Effector memory CD4-positive, alpha-beta T cell (primary cell): ENCODE data around the gene SLC4A7.

ENCODE experiments used
- DNase-seq, 3 donors: peaks; one replicate each; pipeline ENCODE4 v3.0.0-alpha.2; 2020
- H3K27ac ChIP-seq: 2 replicates; pipeline ENCODE4 v1.7.0; 2013; ENCODE audit warnings: mild to moderate bottlenecking, low read length, moderate library complexity; ENCODE audit not compliant: insufficient read depth, poor library complexity, severe bottlenecking
- H3K27me3 ChIP-seq: replicated peaks from 2 replicates; pipeline ENCODE4 v1.7.0; 2013; ENCODE audit warnings: mild to moderate bottlenecking, low read length; ENCODE audit not compliant: insufficient read depth, control insufficient read depth, poor library complexity, severe bottlenecking
- H3K36me3 ChIP-seq: 2 replicates; pipeline ENCODE4 v1.7.0; 2013; ENCODE audit warnings: mild to moderate bottlenecking, low read length, moderate library complexity; ENCODE audit not compliant: control insufficient read depth, insufficient read depth
- H3K4me1 ChIP-seq: 2 replicates; pipeline ENCODE4 v1.7.0; 2013; ENCODE audit warnings: low read length, mild to moderate bottlenecking; ENCODE audit not compliant: control insufficient read depth, insufficient read depth, poor library complexity, severe bottlenecking
- H3K4me3 ChIP-seq: 2 replicates; pipeline ENCODE4 v1.7.0; 2013; ENCODE audit warnings: low read length, low read depth, mild to moderate bottlenecking; ENCODE audit not compliant: insufficient read depth, poor library complexity, severe bottlenecking
- H3K9me3 ChIP-seq: 2 replicates; pipeline ENCODE4 v1.7.0; 2013; ENCODE audit warnings: mild to moderate bottlenecking, low read length, moderate library complexity; ENCODE audit not compliant: control insufficient read depth

SLC4A7 gene

GRCh38 chr3:27353221-27353620 is 131.0 kb downstream of the SLC4A7 start:
- Histone ChIP-seq H3K4me3 (no peak overlapping the region), H3K27ac (no peak overlapping the region), H3K27me3 (no peaks in the 10 kb centered on the region), H3K36me3 (no peaks in the 10 kb centered on the region), H3K4me1 (no peaks in the 10 kb centered on the region), H3K9me3 (no peaks in the 10 kb centered on the region)
- DNase-seq, result no peak

- Histone ChIP-seq H3K27me3 (no peaks in the 10 kb centered on the region), H3K4me3 (no peak overlapping the region), H3K36me3 (no peaks in the 10 kb centered on the region), H3K9me3 (no peaks in the 10 kb centered on the region), H3K27ac (no peak overlapping the region), H3K4me1 (no peaks in the 10 kb centered on the region)
- DNase-seq, result no peak
These were observed 132.1 kb downstream of the SLC4A7 start for GRCh38 chr3:27352047-27352446.

- Histone ChIP-seq H3K9me3 (no peaks in the 10 kb centered on the region), H3K27me3 (no peaks in the 10 kb centered on the region), H3K36me3 (no peaks in the 10 kb centered on the region), H3K4me3 (no peak overlapping the region), H3K27ac (no peak overlapping the region), H3K4me1 (no peaks in the 10 kb centered on the region)
- no peak for DNase-seq
These were observed 134.4 kb downstream of the SLC4A7 start for GRCh38 chr3:27349832-27350231.

GRCh38 chr3:27345959-27346865 is 138.0 kb downstream of the SLC4A7 start:
- Histone ChIP-seq H3K36me3 (no peaks in the 10 kb centered on the region), H3K27me3 (no peaks in the 10 kb centered on the region), H3K27ac (no peak overlapping the region), H3K9me3 (no peaks in the 10 kb centered on the region), H3K4me1 (no peaks in the 10 kb centered on the region), H3K4me3 (no peak overlapping the region)
- no peak for DNase-seq

GRCh38 chr3:27345493-27345892 is 138.7 kb downstream of the SLC4A7 start:
- Histone ChIP-seq H3K4me1 (no peaks in the 10 kb centered on the region), H3K4me3 (no peak overlapping the region), H3K36me3 (no peaks in the 10 kb centered on the region), H3K9me3 (no peaks in the 10 kb centered on the region), H3K27ac (no peak overlapping the region), H3K27me3 (no peaks in the 10 kb centered on the region)
- DNase-seq, result peak in 1 of 3 donors; percentile 8

- Histone ChIP-seq H3K4me1 (no peaks in the 10 kb centered on the region), H3K27me3 (no peaks in the 10 kb centered on the region), H3K36me3 (no peaks in the 10 kb centered on the region), H3K27ac (no peak overlapping the region), H3K4me3 (no peak overlapping the region), H3K9me3 (no peaks in the 10 kb centered on the region)
- no peak for DNase-seq
These were observed 139.1 kb downstream of the SLC4A7 start for GRCh38 chr3:27345045-27345444.

- H3K27ac ChIP-seq, result no peak overlapping the region
- H3K27me3 ChIP-seq, result no peaks in the 10 kb centered on the region
- H3K4me1 ChIP-seq, result no peaks in the 10 kb centered on the region
- H3K36me3 ChIP-seq, result no peaks in the 10 kb centered on the region
- no peak overlapping the region for H3K4me3 ChIP-seq
- no peaks in the 10 kb centered on the region for H3K9me3 ChIP-seq
- DNase-seq, result no peak
These were observed 140.0 kb downstream of the SLC4A7 start for GRCh38 chr3:27344192-27344591.

GRCh38 chr3:27342267-27342666 is 141.9 kb downstream of the SLC4A7 start:
- H3K27ac ChIP-seq, result no peak overlapping the region
- H3K36me3 ChIP-seq, result no peaks in the 10 kb centered on the region
- H3K27me3 ChIP-seq, result no peaks in the 10 kb centered on the region
- no peak overlapping the region for H3K4me3 ChIP-seq
- H3K9me3 ChIP-seq, result no peaks in the 10 kb centered on the region
- no peaks in the 10 kb centered on the region for H3K4me1 ChIP-seq
- DNase-seq, result no peak

GRCh38 chr3:27340534-27340933 is 143.7 kb downstream of the SLC4A7 start:
- DNase-seq, result no peak
- no peaks in the 10 kb centered on the region for H3K9me3 ChIP-seq
- H3K4me3 ChIP-seq, result no peak overlapping the region
- no peak overlapping the region for H3K27ac ChIP-seq
- no peaks in the 10 kb centered on the region for H3K27me3 ChIP-seq
- no peaks in the 10 kb centered on the region for H3K36me3 ChIP-seq
- H3K4me1 ChIP-seq, result no peaks in the 10 kb centered on the region

- Histone ChIP-seq H3K4me3 (no peak overlapping the region), H3K4me1 (no peaks in the 10 kb centered on the region), H3K9me3 (no peaks in the 10 kb centered on the region), H3K27ac (no peak overlapping the region), H3K27me3 (no peaks in the 10 kb centered on the region), H3K36me3 (no peaks in the 10 kb centered on the region)
- no peak for DNase-seq
These were observed 148.6 kb downstream of the SLC4A7 start for GRCh38 chr3:27335571-27335970.
